B cell (primary cell): Measurements from ENCODE around the gene FXYD4. TPM values are rescaled to one million over a fixed set of nuclear protein-coding genes. Genes with fewer than 3 reads are reported as not detected.
A peak's percentile ranks its signal among the peaks of the same experiment; 100 is the strongest.

Experiments used
- ATAC-seq: fragments of 200-7000 bp; cut with Tn5 transposase; one replicate; pipeline ENCODE4 v1.10.0; 2021; ENCODE audit warnings: low read depth, mild to moderate bottlenecking, moderate number of reproducible peaks, moderate library complexity
- CTCF ChIA-PET: fragments of 350-600 bp; sonication (Branson Sonifier 250); formaldehyde crosslinking; loops from one replicate; lab custom pipeline; 2021; ENCODE audit warnings: antibody characterized with exemption, inconsistent platforms; lab: Charles Lee
- POLR2A ChIA-PET: fragments of 350-600 bp; sonication (Branson Sonifier 250); formaldehyde crosslinking; loops from one replicate; lab custom pipeline; 2021; ENCODE audit warnings: antibody characterized with exemption; lab: Charles Lee
- DNase-seq: peaks from one replicate; pipeline ENCODE4 v3.0.0; 2013
- H2AFZ ChIP-seq: 2 replicates; pipeline ENCODE4 v1.6.1; 2012; ENCODE audit warnings: mild to moderate bottlenecking, low read depth, low read length; ENCODE audit not compliant: insufficient read depth, poor library complexity, severe bottlenecking
- H3K27ac ChIP-seq, 2 donors: 1 replicate in 1 of 2; 2 replicates in 1 of 2; pipeline ENCODE4 v1.5.1; 2012 to 2013; ENCODE audit warnings: low read length in 2 of 2, mild to moderate bottlenecking in 2 of 2, moderate library complexity in 1 of 2
- H3K27me3 ChIP-seq, 4 experiments: fragments of 200-600 bp in 1 of 4; sonication (generic) in 1 of 4; replicated peaks in 1 of 4; 1 replicate in 2 of 4; 2 replicates in 2 of 4; pipeline versions ENCODE4 v1.6.1 to v1.7.0; 2013 to 2016; ENCODE audit warnings: low read length in 3 of 4, mild to moderate bottlenecking in 2 of 4, mixed read lengths in 1 of 4, moderate library complexity in 1 of 4; ENCODE audit not compliant: insufficient read depth in 4 of 4, control insufficient read depth in 3 of 4; ENCODE audit errors: control extremely low read depth in 1 of 4
- H3K36me3 ChIP-seq, 2 experiments: replicated peaks in 1 of 2; 1 replicate in 1 of 2; 2 replicates in 1 of 2; pipeline versions ENCODE4 v1.6.1 to v1.7.1; 2013; ENCODE audit warnings: low read length in 1 of 2; ENCODE audit not compliant: insufficient read depth in 2 of 2, control insufficient read depth in 1 of 2; ENCODE audit errors: control extremely low read depth in 1 of 2, extremely low read depth in 1 of 2
- H3K4me1 ChIP-seq, 2 donors: fragments of 200-600 bp in 1 of 2; sonication (generic) in 1 of 2; 1 replicate in 1 of 2; 2 replicates in 1 of 2; pipeline versions ENCODE4 v1.5.1 to v1.6.1; 2013 to 2017; ENCODE audit warnings: low read length in 2 of 2; ENCODE audit not compliant: control insufficient read depth in 2 of 2, insufficient read depth in 2 of 2
- H3K4me2 ChIP-seq: replicated peaks from 2 replicates; pipeline ENCODE3; 2012; ENCODE audit warnings: mild to moderate bottlenecking, low read depth, low read length; ENCODE audit not compliant: poor library complexity, severe bottlenecking
- H3K4me3 ChIP-seq, 5 experiments: fragments of 200-600 bp in 1 of 5; sonication (generic) in 1 of 5; 1 replicate in 3 of 5; 2 replicates in 2 of 5; pipeline versions ENCODE4 v1.5.1 to v1.7.0; 2011 to 2016; ENCODE audit warnings: low read length in 4 of 5, mild to moderate bottlenecking in 4 of 5, low read depth in 2 of 5, control low read depth in 1 of 5, moderate library complexity in 1 of 5; ENCODE audit not compliant: insufficient read depth in 1 of 5; ENCODE audit errors: control extremely low read depth in 1 of 5, extremely low read depth in 1 of 5
- H3K79me2 ChIP-seq: fragments of 200-600 bp; sonication (generic); one replicate; pipeline ENCODE4 v1.6.0; 2016; ENCODE audit warnings: low read length; ENCODE audit not compliant: control insufficient read depth, insufficient read depth
- H3K9ac ChIP-seq: fragments of 200-600 bp; sonication (generic); 2 replicates; pipeline ENCODE4 v1.6.1; 2017; ENCODE audit warnings: mild to moderate bottlenecking, low read length, moderate library complexity
- H3K9me3 ChIP-seq, 3 donors: one replicate each; pipeline versions ENCODE4 v1.6.1 to v1.7.1; 2013; ENCODE audit warnings: low read length in 2 of 3; ENCODE audit not compliant: control insufficient read depth in 2 of 3, insufficient read depth in 1 of 3; ENCODE audit errors: control extremely low read depth in 1 of 3
- H4K20me1 ChIP-seq: 2 replicates; pipeline ENCODE4 v1.6.0; 2012; ENCODE audit warnings: mild to moderate bottlenecking, low read length; ENCODE audit not compliant: insufficient read depth, control insufficient read depth, poor library complexity, severe bottlenecking
- H3K27ac Mint-ChIP-seq: one replicate; pipeline ENCODE4 v1.8.0; 2021; ENCODE audit warnings: mixed read lengths
- H3K27me3 Mint-ChIP-seq: one replicate; pipeline ENCODE4 v1.8.0; 2021; ENCODE audit warnings: mixed read lengths
- H3K4me1 Mint-ChIP-seq: one replicate; pipeline ENCODE4 v1.8.0; 2021; ENCODE audit warnings: mixed read lengths
- H3K4me3 Mint-ChIP-seq: one replicate; pipeline ENCODE4 v1.8.0; 2021; ENCODE audit warnings: mixed read lengths
- H3K9me3 Mint-ChIP-seq: one replicate; pipeline ENCODE4 v1.8.0; 2022; ENCODE audit warnings: mixed read lengths; ENCODE audit not compliant: insufficient read depth
- CTCF ChIP-seq: fragments of 200-600 bp; IDR thresholded peaks from one replicate; pipeline ENCODE4 v1.8.0; 2022; ENCODE audit warnings: antibody characterized with exemption, mild to moderate bottlenecking
- EZH2 ChIP-seq: IDR thresholded peaks from 2 replicates; pipeline ENCODE4 v1.6.1; 2012; ENCODE audit warnings: borderline replicate concordance, low read depth, mild to moderate bottlenecking, moderate library complexity, low read length; ENCODE audit not compliant: insufficient read depth, poor library complexity, severe bottlenecking
- WGBS: methylation state at CpG from one replicate; pipeline ENCODE4 v1.1.5; 2013; ENCODE audit warnings: missing lambda C conversion rate; ENCODE audit not compliant: insufficient coverage; 5-methylcytosine and 5-hydroxymethylcytosine counted together
- intact Hi-C: fragments of 100-400 bp; cut with micrococcal nuclease; formaldehyde crosslinking; loops from one replicate; pipeline ENCODE4 v1.10.0; 2022
- polyA plus RNA-seq: library from polyadenylated mRNA; depleted of rRNA; stranded (reverse); fragments of >200 nt; gene quantifications from 2 replicates; pipeline ENCODE4 v1.2.3, GENCODE V29; 2012
- total RNA-seq, 2 donors: library from RNA; stranded (reverse); fragments of 120-200 nt in 1 of 2; gene quantifications; 1 replicate in 1 of 2; 2 replicates in 1 of 2; pipeline versions ENCODE4 v1.2.3 to v1.2.4, GENCODE V29; 2013 to 2022

The FXYD4 gene
- total and polyA plus RNA-seq, 2 donors (not counting 1 experiment from before 2014, with no cell fraction given), result not detected

GRCh38 chr10:43399320-43400310 is 28.2 kb downstream of the FXYD4 start:
- no peak for DNase-seq
- peaks cover 99% of the 10 kb centered on the region for H3K79me2 ChIP-seq

More at GRCh38 chr10:43399320-43400310, 28.2 kb downstream of the FXYD4 start:
- Mint-ChIP-seq H3K27me3 (no peaks in the 10 kb centered on the region), H3K9me3 (no peaks in the 10 kb centered on the region), H3K4me1 (peaks cover 85% of the 10 kb centered on the region), H3K27ac (peak overlapping the region; percentile 75), H3K4me3 (peak overlapping the region; percentile 53)
- ChIA-PET POLR2A (interaction anchor here (1.6 kb wide), 1 partner anchor 10 kb away, joined by 4 read pairs; the partner anchor contains the start of gene HNRNPF), CTCF (interaction anchor here (2.8 kb wide), 1 partner anchor 9 kb away, joined by 8 read pairs; no protein-coding TSS in a partner anchor)
- Histone ChIP-seq H3K9ac (no peak overlapping the region), H3K4me3 (no peak overlapping the region), H4K20me1 (peaks cover 82% of the 10 kb centered on the region), H3K36me3 (peaks cover 0 to 34% of the 10 kb centered on the region in 2 experiments), H3K4me2 (peak overlapping the region; percentile 15), H3K27me3 (no peaks in the 10 kb centered on the region), H3K9me3 (no peaks in the 10 kb centered on the region), H3K4me1 (peaks cover 87 to 88% of the 10 kb centered on the region in 2 donors), H2AFZ (no peak overlapping the region), H3K27ac (peak overlapping the region in 1 of 2 donors; percentile 97)
- no peak for ATAC-seq
- TF ChIP-seq CTCF (no peak), EZH2 (no peak)
- WGBS, result 75% methylated on average over 1 of the region's 5 CpGs
- intact Hi-C loops, result no loop called here
